ENCODE results near the gene RAET1G. TPM values are rescaled to one million over a fixed set of nuclear protein-coding genes. Genes with fewer than 3 reads are reported as not detected.
"Not testable (repeated sequence)": the region's sequence is repeated elsewhere in the genome, so short reads cannot be mapped to it uniquely, and the experiment has no call there.

Gene RAET1G
- polyA plus RNA-seq, 12 donors, result 0.21 to 0.62 (median 0.42) TPM; not detected in 4

GRCh38 chr6:149897015-149897697 is 25.8 kb downstream of the RAET1G start:
- DNase-seq, result peak; percentile 76

GRCh38 chr6:149896491-149896890 is 26.4 kb downstream of the RAET1G start:
- DNase-seq, result no peak

- no peak for DNase-seq
Observed at GRCh38 chr6:149895833-149896271, 27.1 kb downstream of the RAET1G start.

- peak; percentile 65 for DNase-seq
Observed at GRCh38 chr6:149895048-149895590, 27.8 kb downstream of the RAET1G start.

- not testable (repeated sequence) for DNase-seq
Observed at GRCh38 chr6:149891864-149892263, 31.1 kb downstream of the RAET1G start.

GRCh38 chr6:149891259-149891658 is 31.7 kb downstream of the RAET1G start:
- DNase-seq, result no peak

- no peak for DNase-seq
Observed at GRCh38 chr6:149890629-149891045, 32.3 kb downstream of the RAET1G start.

GRCh38 chr6:149889326-149889725 is 33.6 kb downstream of the RAET1G start:
- DNase-seq, result no peak

- no peak for DNase-seq
Observed at GRCh38 chr6:149888659-149889058, 34.3 kb downstream of the RAET1G start.

- no peak for DNase-seq
Observed at GRCh38 chr6:149888093-149888492, 34.8 kb downstream of the RAET1G start.

GRCh38 chr6:149887343-149887742 is 35.6 kb downstream of the RAET1G start:
- DNase-seq, result no peak

GRCh38 chr6:149885888-149886287 is 37.0 kb downstream of the RAET1G start:
- no peak for DNase-seq

GRCh38 chr6:149884617-149885016 is 38.3 kb downstream of the RAET1G start:
- DNase-seq, result no peak

GRCh38 chr6:149884215-149884614 is 38.7 kb downstream of the RAET1G start:
- no peak for DNase-seq

GRCh38 chr6:149881860-149882259 is 41.1 kb downstream of the RAET1G start:
- no peak for DNase-seq

GRCh38 chr6:149881066-149881766 is 41.7 kb downstream of the RAET1G start:
- no peak for DNase-seq

GRCh38 chr6:149877659-149878058 is 45.3 kb downstream of the RAET1G start:
- no peak for DNase-seq

- no peak for DNase-seq
Observed at GRCh38 chr6:149876241-149876933, 46.5 kb downstream of the RAET1G start.

GRCh38 chr6:149872233-149872632 is 50.7 kb downstream of the RAET1G start:
- DNase-seq, result no peak

GRCh38 chr6:149871182-149871581 is 51.7 kb downstream of the RAET1G start:
- DNase-seq, result no peak

GRCh38 chr6:149869275-149869892 is 53.5 kb downstream of the RAET1G start:
- no peak for DNase-seq

Measured in muscle of arm (tissue), 12 donors.